ENCODE measurements around the gene RYK.

GRCh38 chr3:134252766-134253165 is 2.1 kb upstream of the RYK start:
- TF ChIP-seq POLR2AphosphoS5 (IDR thresholded peaks at IDR 0.05; ENCODE audit: borderline replicate concordance, low read depth, low read length): no peak
- no peak for TF ChIP-seq EZH2 (IDR thresholded peaks at IDR 0.05)
- TF ChIP-seq FOXP2 (optimal IDR thresholded peaks at IDR 0.05; ENCODE audit: control extremely low read depth, extremely low read length, insufficient read depth): no peak

Data from SK-N-MC (cell line).